Neural cell (in vitro differentiated cells): ENCODE results near the gene SLC38A4. TPM values are rescaled to one million over a fixed set of nuclear protein-coding genes. Genes with fewer than 3 reads are reported as not detected.

ENCODE experiments used
- H2AFZ ChIP-seq: fragments of 200-600, 300-800 bp; sonication (generic), shearing (Covaris generic); 2 replicates; pipeline ENCODE4 v1.6.0; 2014; ENCODE audit warnings: low read depth, mild to moderate bottlenecking, antibody characterized with exemption, low read length, moderate library complexity
- H3F3A ChIP-seq: fragments of 200-600 bp; shearing (Covaris generic); 2 replicates; pipeline ENCODE4 v1.6.1; 2016; ENCODE audit warnings: mild to moderate bottlenecking, moderate library complexity, mixed read lengths, antibody characterized with exemption, low read length; ENCODE audit not compliant: insufficient read depth, poor library complexity, severe bottlenecking
- H3K27ac ChIP-seq: fragments of 200-600, 300-800 bp; sonication (generic), shearing (Covaris generic); 2 replicates; pipeline ENCODE4 v1.5.1; 2014; ENCODE audit warnings: mild to moderate bottlenecking, low read length, moderate library complexity
- H3K27me3 ChIP-seq: fragments of 300-800, 200-600 bp; sonication (generic), shearing (Covaris generic); 2 replicates; pipeline ENCODE4 v1.6.0; 2014; ENCODE audit warnings: mild to moderate bottlenecking, low read depth, low read length, moderate library complexity; ENCODE audit not compliant: insufficient read depth
- H3K36me3 ChIP-seq: fragments of 300-800, 200-600 bp; sonication (generic), shearing (Covaris generic); 2 replicates; pipeline ENCODE4 v1.5.1; 2014; ENCODE audit warnings: mild to moderate bottlenecking, antibody characterized with exemption, low read length, moderate library complexity; ENCODE audit not compliant: insufficient read depth
- H3K4me2 ChIP-seq: fragments of 300-800, 200-600 bp; sonication (generic), shearing (Covaris generic); 2 replicates; pipeline ENCODE4 v1.6.0; 2014; ENCODE audit warnings: mild to moderate bottlenecking, low read length
- H3K4me3 ChIP-seq: fragments of 300-800, 200-600 bp; sonication (generic), shearing (Covaris generic); 2 replicates; pipeline ENCODE4 v1.5.1; 2014; ENCODE audit warnings: mild to moderate bottlenecking, low read length, moderate library complexity
- H3K79me2 ChIP-seq: fragments of 200-600 bp; shearing (Covaris generic); replicated peaks from 2 replicates; pipeline ENCODE4 v1.6.0; 2014; ENCODE audit warnings: mild to moderate bottlenecking, low read length, moderate library complexity; ENCODE audit not compliant: insufficient read depth
- H3K9ac ChIP-seq: fragments of 300-800, 200-600 bp; sonication (generic), shearing (Covaris generic); 2 replicates; pipeline ENCODE4 v1.6.1; 2016; ENCODE audit warnings: mild to moderate bottlenecking, low read length, mixed read lengths
- H3K9me2 ChIP-seq: fragments of 200-600 bp; shearing (Covaris generic); 2 replicates; pipeline ENCODE4 v1.6.1; 2016; ENCODE audit warnings: mild to moderate bottlenecking, low read length, mixed read lengths; ENCODE audit not compliant: insufficient read depth
- H3K9me3 ChIP-seq: fragments of 200-600, 300-800 bp; sonication (generic), shearing (Covaris generic); 2 replicates; pipeline ENCODE4 v1.6.1; 2016; ENCODE audit warnings: mild to moderate bottlenecking, mixed run types, low read length, moderate library complexity, mixed read lengths
- H4K20me1 ChIP-seq: fragments of 200-600 bp; shearing (Covaris generic); 2 replicates; pipeline ENCODE4 v1.6.1; 2016; ENCODE audit warnings: mild to moderate bottlenecking, mixed run types; ENCODE audit not compliant: insufficient read depth
- CTCF ChIP-seq: fragments of 450-650 bp; IDR thresholded peaks from 2 replicates; pipeline ENCODE4 v1.5.1; 2014; ENCODE audit warnings: antibody characterized with exemption, mild to moderate bottlenecking, moderate library complexity; ENCODE audit not compliant: poor library complexity, severe bottlenecking
- EP300 ChIP-seq: fragments of 450-650 bp; conservative IDR thresholded peaks from 2 replicates; pipeline ENCODE4 v1.6.1; 2014; ENCODE audit warnings: antibody characterized with exemption, mild to moderate bottlenecking, moderate library complexity; ENCODE audit not compliant: poor library complexity, severe bottlenecking
- EZH2 ChIP-seq: fragments of 200-600, 300-800 bp; shearing (Covaris generic), sonication (generic); IDR thresholded peaks from 2 replicates; pipeline ENCODE4 v1.6.1; 2014; ENCODE audit warnings: antibody characterized with exemption, low read length, borderline replicate concordance, mild to moderate bottlenecking; ENCODE audit not compliant: insufficient read depth, poor library complexity, severe bottlenecking
- MXI1 ChIP-seq: fragments of 450-650 bp; conservative IDR thresholded peaks from 2 replicates; pipeline ENCODE4 v1.6.1; 2014; ENCODE audit warnings: antibody characterized with exemption, mild to moderate bottlenecking; ENCODE audit not compliant: poor library complexity, severe bottlenecking
- POLR2AphosphoS5 ChIP-seq: IDR thresholded peaks from 2 replicates; pipeline ENCODE4 v1.6.1; 2012
- RAD21 ChIP-seq: fragments of 450-650 bp; conservative IDR thresholded peaks from 2 replicates; pipeline ENCODE4 v1.6.1; 2014; ENCODE audit warnings: antibody characterized with exemption, mild to moderate bottlenecking, moderate library complexity
- SMC3 ChIP-seq: fragments of 450-650 bp; conservative IDR thresholded peaks from 2 replicates; pipeline ENCODE4 v1.6.1; 2014; ENCODE audit warnings: antibody characterized with exemption, mild to moderate bottlenecking, moderate library complexity; ENCODE audit not compliant: poor library complexity
- TAF1 ChIP-seq: IDR thresholded peaks from 2 replicates; pipeline ENCODE4 v1.6.1; 2012; ENCODE audit warnings: low read depth
- polyA plus RNA-seq: library from polyadenylated mRNA; depleted of rRNA; stranded (reverse); fragments of >200 nt; gene quantifications from 2 replicates; pipeline ENCODE4 v1.2.3, GENCODE V29; 2014
- TF ChIP-seq, protein P1 (sequence below): IDR thresholded peaks from 2 replicates; pipeline ENCODE4 v1.6.1; 2012; ENCODE audit warnings: borderline replicate concordance

Gene SLC38A4
- polyA plus RNA-seq, 1 donor from 2014 or later: not detected

GRCh38 chr12:46725332-46725731 is 100.5 kb downstream of the SLC38A4 start:
- H3K9ac ChIP-seq: no peak overlapping the region

DNA sequence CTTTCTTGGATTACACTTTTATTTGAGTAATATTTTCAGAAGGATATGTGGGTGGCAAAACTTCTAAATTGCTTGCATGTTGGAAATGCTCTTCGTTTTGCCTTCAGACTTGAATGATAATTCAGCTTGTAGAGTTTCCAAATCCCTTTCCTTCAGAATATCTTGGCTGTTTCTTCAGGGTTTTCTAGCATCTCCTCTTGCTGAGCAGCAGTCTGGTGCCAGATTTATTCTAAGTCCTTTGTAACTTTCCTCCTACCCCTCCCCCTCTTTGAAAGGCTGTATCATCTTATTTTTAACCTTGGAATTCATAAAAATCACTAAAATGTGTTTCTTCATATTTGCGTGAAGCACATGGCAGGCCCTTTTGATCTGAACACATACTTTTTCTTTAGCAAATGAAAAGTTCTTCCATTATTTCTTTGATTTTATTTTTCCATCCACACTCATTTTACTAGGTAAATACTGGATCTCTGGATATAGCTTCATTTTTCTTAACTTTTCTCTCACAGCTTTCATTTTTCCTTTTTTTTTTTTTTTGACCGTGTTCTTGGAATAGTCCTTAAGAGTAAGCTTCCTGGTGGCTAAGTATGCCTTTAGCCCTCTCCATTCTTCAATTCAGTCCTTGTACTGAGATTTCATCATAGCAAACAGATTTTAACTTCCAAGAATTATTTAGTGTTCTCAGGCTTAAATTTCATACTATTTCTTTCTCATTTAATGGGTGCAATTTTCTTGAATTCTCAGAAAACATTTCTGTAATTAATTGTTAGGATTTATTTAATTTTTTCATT is 102.0 kb downstream of the SLC38A4 start:
- Histone ChIP-seq H3K79me2 (no peaks in the 10 kb centered on the region), H3K9me2 (no peaks in the 10 kb centered on the region), H3K36me3 (no peaks in the 10 kb centered on the region), H3K4me2 (no peak overlapping the region), H3K9me3 (no peaks in the 10 kb centered on the region), H2AFZ (no peak overlapping the region), H4K20me1 (no peaks in the 10 kb centered on the region), H3K27ac (no peak overlapping the region), H3K27me3 (no peaks in the 10 kb centered on the region), H3K9ac (no peak overlapping the region), H3F3A (no peaks in the 10 kb centered on the region), H3K4me3 (no peak overlapping the region)
- TF ChIP-seq RAD21 (no peak), POLR2AphosphoS5 (no peak), EP300 (no peak), SMC3 (no peak), MXI1 (no peak), CTCF (no peak), TAF1 (no peak)
- TF ChIP-seq, protein P1, sequence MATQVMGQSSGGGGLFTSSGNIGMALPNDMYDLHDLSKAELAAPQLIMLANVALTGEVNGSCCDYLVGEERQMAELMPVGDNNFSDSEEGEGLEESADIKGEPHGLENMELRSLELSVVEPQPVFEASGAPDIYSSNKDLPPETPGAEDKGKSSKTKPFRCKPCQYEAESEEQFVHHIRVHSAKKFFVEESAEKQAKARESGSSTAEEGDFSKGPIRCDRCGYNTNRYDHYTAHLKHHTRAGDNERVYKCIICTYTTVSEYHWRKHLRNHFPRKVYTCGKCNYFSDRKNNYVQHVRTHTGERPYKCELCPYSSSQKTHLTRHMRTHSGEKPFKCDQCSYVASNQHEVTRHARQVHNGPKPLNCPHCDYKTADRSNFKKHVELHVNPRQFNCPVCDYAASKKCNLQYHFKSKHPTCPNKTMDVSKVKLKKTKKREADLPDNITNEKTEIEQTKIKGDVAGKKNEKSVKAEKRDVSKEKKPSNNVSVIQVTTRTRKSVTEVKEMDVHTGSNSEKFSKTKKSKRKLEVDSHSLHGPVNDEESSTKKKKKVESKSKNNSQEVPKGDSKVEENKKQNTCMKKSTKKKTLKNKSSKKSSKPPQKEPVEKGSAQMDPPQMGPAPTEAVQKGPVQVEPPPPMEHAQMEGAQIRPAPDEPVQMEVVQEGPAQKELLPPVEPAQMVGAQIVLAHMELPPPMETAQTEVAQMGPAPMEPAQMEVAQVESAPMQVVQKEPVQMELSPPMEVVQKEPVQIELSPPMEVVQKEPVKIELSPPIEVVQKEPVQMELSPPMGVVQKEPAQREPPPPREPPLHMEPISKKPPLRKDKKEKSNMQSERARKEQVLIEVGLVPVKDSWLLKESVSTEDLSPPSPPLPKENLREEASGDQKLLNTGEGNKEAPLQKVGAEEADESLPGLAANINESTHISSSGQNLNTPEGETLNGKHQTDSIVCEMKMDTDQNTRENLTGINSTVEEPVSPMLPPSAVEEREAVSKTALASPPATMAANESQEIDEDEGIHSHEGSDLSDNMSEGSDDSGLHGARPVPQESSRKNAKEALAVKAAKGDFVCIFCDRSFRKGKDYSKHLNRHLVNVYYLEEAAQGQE: no peak

More at GRCh38 chr12:46725332-46725731, 100.5 kb downstream of the SLC38A4 start:
- TF ChIP-seq EZH2: no peak
- no peak for TF ChIP-seq TAF1
- no peak for TF ChIP-seq MXI1
- no peak for TF ChIP-seq EP300
- no peak for TF ChIP-seq SMC3
- TF ChIP-seq, protein P1: no peak
- TF ChIP-seq POLR2AphosphoS5: no peak
- TF ChIP-seq RAD21: no peak
- TF ChIP-seq CTCF: no peak
- Histone ChIP-seq H3K27me3 (no peaks in the 10 kb centered on the region), H3K79me2 (no peaks in the 10 kb centered on the region), H3K9me2 (no peaks in the 10 kb centered on the region), H3F3A (no peaks in the 10 kb centered on the region), H3K36me3 (no peaks in the 10 kb centered on the region), H3K4me2 (no peak overlapping the region), H4K20me1 (no peaks in the 10 kb centered on the region), H3K27ac (no peak overlapping the region), H3K9me3 (no peaks in the 10 kb centered on the region), H2AFZ (no peak overlapping the region), H3K4me3 (no peak overlapping the region)
